SHP77 treated with DMSO at 0.1 percent for 48 hours (cell line): ENCODE results near the gene C14orf93.
"Not testable (repeated sequence)": the region's sequence is repeated elsewhere in the genome, so short reads cannot be mapped to it uniquely, and the experiment has no call there.

ENCODE experiments used
- DNase-seq: peaks from one replicate; lab custom pipeline; 2025; lab: John Stamatoyannopoulos, UW

The C14orf93 gene

DNA sequence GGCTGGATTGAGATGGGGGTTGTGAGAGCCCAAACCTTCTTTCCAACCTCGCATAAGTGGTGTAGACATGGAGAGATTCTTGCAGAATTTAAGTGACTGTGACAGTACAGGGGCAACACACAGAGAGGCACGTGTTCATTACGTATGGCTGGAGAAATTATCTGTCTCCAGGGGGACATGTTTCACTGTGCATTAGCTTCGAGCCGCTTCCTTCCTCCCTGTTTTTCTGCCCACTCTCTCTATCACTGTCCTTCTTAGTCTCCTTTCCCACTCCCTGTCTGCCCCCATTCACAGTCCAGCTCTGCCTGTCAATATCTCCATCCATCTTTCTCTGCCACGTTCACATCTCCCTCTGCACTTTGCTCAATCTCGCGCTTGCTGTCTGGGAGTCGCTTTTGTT lies 11.5 kb upstream of the C14orf93 start:
- DNase-seq = no peak

DNA sequence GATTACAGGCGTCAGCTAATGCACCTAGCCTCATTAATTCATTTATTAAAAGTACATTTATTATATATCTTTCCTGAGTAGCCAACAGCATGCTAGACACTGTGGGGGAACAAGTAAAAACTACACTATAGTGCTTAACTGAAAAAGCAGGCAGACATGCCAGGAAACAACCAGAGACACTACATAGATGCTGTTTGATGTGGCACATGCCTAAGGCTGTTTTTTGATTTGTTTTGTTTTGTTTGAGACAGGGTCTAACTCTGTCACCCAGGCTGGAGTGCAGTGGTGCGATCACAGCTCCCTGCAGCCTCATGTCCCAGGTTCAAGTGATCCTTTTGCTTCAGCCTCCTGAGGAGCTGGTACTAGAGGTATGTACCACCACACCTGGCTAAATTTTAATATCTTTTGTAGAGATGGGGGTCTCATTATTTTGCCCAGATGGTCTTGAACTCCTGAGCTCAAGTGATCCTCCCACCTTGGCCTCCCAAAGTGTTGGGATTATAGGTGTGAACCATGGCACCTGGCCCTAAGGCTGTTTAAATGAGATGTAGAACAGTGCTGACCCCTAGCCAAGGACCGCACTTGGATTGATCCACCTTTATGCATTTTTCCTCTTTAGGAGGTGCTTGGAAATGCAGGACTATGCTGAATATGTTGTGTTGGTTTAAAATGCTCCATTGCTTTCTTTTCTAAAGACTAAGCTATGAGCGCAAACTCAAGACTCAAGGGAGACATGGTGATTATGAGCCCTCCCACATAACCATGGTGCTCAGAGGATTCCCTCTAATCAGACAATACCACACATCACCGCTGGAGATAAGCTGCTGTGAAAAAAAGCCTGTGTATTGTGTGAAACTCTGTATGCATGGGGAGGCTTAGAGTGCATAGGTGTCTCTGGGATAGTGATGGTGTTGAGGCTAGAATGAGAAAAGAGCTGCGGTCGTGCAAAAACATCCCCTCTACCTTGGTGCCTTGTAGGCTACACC lies 10.5 kb upstream of the C14orf93 start:
- no peak for DNase-seq

DNA sequence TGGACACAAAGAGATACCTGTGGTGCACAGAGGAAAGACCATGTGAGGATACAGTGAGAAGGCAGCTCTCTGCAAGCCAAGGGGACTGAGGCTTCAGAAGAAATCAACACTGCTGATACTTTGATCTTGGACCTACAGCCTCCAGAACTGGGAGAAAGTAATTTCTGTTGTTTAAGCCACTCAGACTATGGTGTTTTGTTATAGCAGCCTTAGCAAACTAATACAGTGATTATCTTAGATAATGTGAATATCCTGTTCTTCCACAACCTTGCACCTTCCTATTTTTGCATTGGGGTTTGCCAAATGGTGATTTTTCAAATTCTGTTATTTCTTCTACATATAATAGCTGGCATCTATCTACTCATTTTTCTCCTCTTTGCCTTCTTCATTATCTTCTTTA lies 8.2 kb upstream of the C14orf93 start:
- DNase-seq = no peak

DNA sequence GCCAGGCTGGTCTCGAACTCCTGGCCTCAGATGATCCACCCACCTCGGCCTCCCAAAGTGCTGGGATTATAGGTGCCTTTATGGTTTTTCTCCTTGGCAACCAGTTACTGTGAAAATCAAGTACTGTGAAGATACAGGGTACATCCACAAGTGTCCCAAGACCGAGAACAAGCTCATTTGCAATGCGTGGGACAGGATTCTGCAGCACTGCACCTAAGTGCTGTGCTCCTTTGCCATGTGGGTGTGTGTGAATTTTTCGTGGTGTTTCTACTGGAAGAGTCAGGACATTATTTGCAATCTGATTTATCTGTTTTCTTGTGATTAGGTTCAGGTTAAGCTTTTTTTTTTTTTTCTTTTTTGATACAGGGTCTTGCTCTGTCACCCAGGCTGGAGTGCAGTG lies 7.1 kb upstream of the C14orf93 start:
- no peak for DNase-seq

DNA sequence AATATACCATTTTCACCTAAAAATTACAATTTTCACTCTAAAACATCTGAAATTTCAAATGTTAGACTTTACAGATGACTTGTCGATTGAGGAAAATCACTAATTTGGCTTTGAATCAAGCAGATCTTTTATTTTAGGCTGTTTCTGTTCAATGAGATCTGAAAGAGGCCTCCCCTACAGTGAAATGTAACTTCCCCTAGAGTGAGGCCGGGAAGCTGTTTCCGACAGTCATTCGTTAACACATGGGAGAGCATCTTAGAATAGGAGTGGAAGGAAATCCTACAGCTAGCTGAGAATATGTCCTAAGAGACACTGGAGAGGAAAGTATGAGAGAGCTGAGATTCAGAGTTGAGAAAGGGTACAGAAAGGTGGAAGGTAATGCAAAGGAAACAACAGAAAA lies 5.7 kb upstream of the C14orf93 start:
- no peak for DNase-seq

DNA sequence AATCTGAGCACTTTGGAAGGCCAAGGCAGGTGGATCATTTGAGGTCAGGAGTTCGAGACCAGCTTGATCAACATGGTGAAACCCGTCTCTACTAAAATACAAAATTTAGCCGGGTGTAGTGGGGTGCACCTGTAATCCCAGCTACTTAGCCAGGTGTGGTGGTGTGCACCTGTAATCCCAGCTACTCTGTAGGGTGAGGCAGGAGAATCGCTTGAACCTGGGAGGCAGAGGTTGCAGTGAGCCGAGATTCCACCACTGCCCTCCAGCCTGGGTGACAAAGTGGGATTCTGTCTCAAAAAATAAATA lies 3.8 kb upstream of the C14orf93 start:
- DNase-seq = not testable (repeated sequence)

DNA sequence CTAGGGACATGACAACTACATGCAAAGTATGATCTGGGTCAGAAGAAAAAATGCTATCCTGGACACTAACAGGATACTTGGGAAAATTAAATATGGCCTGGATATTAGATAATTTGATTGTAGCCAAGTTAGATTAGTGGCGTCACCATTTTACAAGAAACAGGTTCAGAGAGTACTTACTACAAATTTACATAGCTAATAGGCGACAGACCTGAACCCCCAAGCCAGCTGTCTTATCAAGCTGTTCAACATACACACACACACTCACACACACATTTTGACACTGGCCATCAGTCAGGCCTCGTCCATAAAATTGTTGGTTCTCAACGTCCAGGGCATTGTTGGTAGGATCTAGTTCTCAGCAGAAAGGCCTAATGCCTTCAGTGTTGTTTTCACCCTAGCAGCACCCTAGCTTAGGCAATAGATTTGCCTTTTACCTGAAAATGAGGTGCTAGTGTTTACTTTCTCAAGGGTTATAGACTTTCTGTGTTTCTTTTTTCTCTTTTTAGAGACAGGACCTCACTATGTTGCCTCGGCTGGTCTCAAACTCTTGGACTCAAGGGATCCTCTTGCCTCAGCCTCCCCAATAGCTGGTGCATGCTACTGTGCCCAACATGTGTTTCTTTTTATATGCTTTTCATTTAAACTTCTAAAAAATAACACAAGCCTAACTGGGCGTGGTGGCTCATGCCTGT lies 3.3 kb upstream of the C14orf93 start:
- DNase-seq = no peak

DNA sequence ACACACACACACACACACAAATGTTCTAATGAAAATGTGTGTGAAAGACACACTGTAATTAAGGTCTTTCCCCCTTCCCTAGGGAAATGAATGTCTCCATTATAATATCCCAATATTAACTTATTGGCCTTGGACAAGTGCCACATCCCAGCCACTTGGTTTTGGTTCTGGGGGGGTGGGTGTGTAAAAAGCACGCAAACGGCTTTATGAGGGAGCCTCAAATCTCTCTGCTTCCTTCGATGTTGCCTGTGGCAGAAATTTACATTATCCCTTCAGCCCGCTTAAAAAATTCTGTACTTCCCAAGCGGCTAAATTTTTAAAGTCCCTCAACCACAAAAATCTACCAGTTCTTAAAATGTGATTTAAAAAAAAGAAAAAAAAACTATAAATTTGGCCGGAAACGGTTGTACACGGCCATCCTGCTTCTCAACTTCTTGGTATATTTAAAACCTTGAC lies 432 bp downstream of the C14orf93 start:
- no peak for DNase-seq

DNA sequence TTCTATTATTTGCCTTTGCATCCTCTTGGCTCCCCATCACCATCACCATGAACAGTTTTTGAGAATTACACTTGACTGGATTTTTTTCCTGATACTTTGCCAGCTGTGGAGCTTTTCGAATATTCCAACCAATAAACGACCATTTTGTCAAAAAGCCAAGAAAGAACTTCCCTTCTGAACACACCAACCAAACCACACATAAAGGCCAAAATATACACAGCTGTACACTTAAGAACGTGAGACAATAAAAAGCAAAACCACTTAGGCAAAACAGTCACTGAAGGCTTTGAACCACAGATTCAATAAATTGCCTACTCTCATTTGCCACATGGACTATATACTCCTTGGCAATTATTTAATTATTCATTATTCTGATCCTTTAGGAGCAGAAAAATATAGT lies 1.1 kb downstream of the C14orf93 start:
- no peak for DNase-seq

DNA sequence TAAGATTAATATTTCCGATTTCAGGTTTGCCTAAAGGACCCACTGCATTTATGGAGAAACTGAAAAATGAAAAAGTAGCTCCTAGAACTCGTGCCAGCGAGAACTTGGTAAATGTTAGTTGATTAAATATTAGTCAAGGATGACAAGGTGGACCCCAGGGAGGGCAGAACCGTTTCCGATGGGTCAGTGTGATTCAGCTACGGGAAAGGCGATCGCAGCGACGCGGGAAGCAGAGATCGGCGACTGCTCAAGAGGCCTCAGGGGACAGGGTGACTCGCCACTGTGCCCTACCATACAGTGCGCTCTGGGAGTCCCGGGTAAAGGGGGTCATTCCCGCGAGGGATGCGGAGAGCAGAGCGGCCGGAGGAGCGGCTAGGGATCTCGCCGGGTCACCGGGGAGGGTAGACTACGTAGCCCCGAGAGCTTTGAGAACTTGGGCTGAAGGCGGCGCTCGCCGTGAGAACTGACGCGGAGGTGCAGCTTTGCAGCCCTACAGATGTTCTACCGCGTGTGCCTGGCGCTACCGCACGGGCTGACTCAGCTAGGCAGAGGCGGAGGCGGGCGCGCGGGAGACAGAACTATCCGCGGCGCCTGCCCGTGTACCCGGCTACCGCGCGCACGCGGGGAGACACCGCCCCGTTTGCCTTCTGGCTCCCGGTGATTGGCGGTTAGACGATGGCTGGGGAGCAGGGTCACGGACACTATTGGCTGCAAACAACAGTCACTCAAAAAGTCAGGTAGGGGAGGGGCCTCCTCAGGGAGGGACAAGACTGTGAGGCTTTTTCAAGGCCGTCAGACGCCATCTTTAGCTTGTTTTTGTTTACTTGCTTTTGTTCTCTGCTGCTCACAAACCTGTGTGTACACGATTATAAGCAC lies 3.2 kb downstream of the C14orf93 start:
- peak; percentile 98 for DNase-seq

DNA sequence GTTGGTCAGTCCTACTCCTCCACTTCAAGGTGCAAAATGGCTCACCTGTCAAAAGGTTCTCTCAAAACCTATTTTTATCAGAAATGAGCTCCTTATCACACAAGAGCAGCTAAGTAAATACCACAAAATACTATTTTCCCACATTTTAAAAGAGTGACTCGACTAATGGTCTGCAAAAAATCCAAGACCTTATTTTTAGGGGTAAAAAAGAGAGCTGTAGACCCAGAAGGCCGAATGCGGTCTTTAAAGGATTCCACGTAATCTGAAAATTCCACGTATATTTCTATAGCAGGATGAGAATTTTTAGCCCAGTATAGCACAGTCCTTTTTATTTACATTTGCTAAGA lies 3.8 kb downstream of the C14orf93 start:
- DNase-seq = no peak

DNA sequence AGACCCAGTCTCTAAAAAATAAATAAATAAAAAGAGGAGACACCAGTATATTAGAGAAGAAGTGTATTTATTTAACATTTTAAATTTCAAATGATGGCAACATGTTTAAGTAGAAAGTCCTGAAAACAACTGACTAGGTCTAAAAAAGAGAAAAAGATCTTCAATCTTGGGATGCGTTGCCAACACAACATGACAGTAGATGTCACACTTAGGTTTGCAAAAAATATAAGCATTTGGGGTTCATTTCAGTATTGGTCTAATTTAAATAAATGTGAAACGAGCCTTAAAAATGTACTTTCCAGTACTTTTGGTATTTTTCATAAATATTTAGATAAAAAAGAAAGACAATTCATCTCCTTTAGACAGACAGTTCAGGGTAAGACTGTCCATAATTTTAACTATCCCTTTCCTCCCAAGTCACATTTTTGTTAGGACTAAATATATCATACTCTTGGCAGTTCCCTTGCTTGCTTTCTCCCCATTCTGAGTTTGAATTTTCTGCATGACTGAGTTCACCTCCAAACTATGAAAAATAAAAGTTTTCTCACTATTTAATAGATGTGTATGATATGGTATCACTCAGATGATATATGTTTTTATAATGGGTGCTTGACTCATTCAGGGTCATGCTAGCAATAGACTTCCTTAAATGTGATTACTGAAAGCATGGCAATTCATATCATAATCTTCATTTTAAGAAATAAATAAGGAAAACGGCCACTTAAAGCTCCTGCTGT lies 4.3 kb downstream of the C14orf93 start:
- no peak for DNase-seq

DNA sequence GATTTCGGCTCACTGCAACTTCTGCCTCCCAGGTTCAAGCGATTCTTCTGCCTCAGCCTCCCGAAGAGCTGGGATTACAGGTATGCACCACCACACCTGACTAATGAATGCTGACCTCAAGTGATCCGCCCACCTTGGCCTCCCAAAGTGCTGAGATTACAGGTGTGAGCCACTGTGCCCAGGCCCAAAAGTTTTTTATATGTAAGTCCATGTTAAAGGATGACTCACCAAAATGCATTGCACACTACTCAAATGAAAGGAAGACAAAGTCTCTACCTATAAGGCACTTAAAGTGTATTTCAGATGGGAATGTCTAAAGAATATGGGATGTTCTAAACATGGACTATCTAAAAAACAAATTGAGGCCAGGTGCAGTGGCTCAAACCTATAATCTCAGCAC lies 5.7 kb downstream of the C14orf93 start:
- not testable (repeated sequence) for DNase-seq

DNA sequence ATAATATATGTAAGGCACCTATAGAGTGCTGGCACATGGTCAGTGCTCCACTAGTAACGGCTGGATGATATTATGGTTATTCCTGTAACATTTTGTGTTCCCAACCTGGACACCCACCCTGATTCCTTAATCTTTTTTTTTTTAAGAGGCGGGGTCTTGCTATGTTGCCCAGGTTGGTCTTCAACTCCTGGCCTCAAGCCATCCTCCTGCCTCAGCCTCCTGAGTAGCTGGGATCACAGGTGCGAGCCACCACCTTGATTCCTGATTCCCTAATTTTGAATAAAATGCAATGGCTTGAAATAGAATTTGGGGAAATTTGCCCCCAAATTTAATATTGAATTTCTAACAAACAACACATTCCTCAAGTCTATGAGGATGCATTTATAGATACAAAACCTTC lies 7.4 kb downstream of the C14orf93 start:
- no peak for DNase-seq

DNA sequence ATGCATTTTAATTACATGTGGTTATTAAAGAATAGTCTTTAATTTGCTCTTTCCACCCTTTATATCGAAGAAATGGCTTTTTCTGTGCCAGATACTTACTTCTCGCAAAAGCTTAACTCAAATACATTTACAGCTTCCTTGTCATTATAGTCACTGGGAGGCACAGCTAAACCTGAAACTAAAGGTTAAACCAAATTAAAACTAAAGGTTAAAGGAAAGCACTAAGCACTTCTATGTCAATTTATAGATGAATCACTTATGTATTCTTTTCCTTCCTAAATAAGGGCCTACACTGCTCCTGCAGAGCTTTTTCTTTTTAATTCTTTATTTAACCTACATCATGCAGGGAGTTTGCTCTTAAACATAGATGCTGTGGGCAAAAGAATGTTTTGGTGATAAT lies 9.1 kb downstream of the C14orf93 start:
- no peak for DNase-seq

DNA sequence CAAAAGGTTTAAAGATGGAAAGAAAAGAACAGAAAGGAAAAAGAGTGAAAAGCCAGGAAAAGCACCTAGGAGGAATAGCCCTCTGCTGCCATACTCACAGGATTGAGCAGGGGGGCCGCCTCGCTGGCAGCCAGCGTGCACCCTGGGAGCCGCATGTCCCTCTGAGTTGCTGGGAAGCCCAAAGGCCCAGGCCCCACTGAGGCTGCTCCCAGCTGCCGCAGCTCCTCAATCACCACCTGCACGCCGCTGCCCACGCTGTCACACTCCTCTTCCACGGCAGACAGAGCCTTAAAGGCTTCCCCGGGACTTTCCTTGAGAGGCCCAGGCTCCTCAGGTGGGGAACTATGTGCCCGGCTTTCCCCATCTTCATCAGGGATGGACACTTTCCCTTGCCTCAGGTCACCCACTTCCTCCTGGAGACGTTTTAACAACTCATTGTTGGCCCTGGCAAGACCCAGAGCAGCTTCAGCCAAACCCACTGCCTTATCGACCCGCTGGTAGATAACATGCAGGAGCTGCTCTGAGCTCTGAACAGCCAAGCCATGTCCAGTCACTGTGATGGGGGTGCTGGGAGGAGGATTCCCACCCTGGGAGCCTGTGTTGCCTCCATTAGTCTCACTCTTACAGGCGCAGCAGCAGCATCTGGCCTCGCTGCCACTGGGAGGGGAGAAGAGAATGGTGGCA lies 11.5 kb downstream of the C14orf93 start:
- no peak for DNase-seq

DNA sequence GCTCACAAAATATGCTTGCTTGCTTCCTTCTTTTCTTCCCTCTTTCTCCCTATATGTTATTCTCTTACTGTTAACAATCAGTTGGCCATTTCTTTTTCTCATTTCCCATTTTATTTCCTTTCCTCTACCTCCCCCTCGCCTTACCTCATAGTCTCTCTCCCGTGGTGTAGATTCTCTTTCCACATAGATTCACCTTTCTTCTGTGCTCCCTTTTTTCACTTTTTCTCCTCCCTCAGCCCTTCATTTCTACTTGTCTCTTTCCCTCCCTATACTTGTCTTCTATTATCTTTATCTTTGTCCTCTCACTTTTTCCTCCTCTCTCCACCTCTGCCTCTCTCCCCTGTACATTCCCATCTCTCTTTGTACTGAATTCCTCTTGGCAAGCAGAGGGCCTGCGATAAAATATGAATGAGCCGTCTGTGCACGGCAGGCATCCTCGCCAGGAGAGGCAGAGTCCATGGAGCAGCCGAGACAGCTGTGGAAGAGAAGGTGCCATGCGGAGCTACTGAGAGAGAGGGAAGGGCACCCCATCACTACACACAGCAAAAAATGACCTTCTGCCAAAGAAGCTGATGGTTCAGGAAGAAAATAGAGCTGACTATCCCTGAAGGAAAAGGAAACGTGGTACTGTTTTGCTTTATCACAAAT lies 12.1 kb downstream of the C14orf93 start:
- no peak for DNase-seq

DNA sequence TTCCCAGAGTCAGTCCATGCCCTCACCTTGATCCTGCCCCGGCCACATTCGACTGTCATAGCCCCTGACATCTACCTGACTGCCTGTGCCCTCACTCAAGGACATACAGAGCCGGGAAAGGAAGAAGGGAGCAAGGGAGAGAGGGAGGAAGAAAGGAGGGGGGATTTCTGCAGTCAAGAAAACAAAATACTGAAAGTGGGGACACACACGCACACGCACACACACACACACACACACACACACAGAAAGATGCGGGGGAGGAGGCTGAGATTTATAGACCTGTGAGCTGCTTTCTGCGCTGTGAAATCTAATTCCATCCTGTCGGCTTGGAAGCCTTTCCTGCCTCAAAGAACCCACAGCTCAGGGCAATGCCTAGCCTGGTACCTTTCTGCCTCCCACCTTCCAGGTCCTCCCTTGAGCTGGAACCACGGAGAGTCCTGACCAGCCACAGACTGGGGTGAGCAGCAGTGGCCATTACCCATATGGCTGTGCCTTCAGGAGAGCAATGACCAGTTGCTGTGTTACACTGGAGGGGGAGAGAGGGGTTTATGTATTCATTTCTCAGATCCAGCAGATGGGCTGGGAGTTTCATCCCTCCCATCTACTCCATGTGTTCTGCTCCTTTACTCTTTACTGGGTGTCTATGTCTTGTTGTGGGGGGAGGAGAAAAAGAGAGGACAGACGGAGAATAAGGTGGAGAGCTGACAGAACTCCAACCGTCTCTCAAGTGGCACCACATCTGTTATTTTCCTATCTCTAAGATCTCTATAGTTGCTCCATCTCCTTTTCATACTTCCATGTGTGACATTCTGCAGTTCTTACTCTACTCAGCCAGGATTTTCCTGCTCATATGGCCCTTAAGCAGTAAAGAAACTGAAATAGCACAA lies 12.9 kb downstream of the C14orf93 start:
- no peak for DNase-seq

DNA sequence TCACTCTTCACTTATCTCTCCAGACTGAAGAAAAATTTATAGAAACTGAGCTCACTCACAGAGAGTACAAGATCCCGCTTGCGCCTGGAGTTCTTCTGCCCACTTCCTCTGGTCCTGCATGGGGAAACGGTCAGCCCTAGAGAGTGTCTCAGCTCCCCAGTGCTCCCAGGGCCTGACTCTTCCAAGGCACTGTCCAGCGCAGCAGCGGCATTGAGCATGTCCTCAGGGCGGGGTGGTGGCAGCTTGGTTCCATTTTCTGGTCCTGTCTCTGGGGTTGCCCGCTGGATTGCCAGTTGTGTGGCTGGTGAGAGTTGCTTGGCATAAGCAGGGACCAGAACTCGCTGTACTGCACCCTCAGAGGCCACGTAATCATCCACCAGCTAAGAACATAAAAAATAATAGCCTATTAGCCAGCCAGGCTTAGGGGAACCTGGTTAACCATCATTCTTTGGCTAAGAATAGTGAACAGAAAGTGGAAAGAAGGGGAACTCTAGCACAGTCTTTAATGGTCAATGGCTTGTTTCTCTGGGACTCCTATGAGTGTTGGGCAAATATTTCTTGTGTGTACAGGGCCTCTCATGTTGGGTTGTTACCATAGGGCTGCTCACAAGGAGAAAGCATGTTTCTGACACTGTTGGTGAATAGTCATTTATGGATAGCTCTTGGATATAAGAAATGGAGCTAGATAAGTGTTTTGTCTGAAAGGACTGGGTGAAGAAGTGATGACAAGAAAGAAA lies 13.9 kb downstream of the C14orf93 start:
- no peak for DNase-seq
